Hepatocyte (in vitro differentiated cells): ENCODE measurements around the gene ENG.

Source experiments
- EZH2phosphoT487 ChIP-seq: fragments of 200-600 bp; sonication (generic); IDR thresholded peaks from one replicate; pipeline ENCODE4 v1.6.1; 2018; ENCODE audit warnings: antibody characterized with exemption, mild to moderate bottlenecking, low read depth, moderate library complexity; ENCODE audit not compliant: unreplicated experiment, severe bottlenecking
- TF ChIP-seq, protein P1 (sequence below): fragments of 200-600 bp; sonication (generic); IDR thresholded peaks from 2 replicates; pipeline ENCODE4 v1.5.1; 2016; ENCODE audit warnings: antibody characterized with exemption, mild to moderate bottlenecking; ENCODE audit not compliant: poor library complexity

DNA sequence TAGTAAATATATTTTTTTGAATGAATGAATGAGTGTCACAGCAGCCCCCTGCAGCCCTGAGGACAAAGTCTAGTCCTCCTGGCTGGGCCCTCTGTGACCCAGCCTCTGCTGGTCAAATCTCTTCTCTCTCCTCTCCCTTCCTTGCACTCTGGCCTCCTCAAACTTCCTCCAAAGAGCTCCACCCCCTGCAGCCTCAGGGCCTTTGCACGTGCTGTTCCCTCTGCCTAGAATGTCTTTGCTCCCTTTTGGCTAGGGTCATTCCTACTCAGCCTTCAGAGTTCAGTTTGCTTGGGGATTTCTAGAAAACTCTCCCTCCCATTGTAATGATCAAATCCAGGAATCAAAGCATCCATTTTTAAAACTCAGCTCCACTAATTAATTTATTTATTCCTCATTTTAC, 89.0 kb downstream of the ENG start:
- TF ChIP-seq, protein P1, sequence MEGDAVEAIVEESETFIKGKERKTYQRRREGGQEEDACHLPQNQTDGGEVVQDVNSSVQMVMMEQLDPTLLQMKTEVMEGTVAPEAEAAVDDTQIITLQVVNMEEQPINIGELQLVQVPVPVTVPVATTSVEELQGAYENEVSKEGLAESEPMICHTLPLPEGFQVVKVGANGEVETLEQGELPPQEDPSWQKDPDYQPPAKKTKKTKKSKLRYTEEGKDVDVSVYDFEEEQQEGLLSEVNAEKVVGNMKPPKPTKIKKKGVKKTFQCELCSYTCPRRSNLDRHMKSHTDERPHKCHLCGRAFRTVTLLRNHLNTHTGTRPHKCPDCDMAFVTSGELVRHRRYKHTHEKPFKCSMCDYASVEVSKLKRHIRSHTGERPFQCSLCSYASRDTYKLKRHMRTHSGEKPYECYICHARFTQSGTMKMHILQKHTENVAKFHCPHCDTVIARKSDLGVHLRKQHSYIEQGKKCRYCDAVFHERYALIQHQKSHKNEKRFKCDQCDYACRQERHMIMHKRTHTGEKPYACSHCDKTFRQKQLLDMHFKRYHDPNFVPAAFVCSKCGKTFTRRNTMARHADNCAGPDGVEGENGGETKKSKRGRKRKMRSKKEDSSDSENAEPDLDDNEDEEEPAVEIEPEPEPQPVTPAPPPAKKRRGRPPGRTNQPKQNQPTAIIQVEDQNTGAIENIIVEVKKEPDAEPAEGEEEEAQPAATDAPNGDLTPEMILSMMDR: no peak
- TF ChIP-seq EZH2phosphoT487: no peak
